NCI-H345 (cell line): ENCODE results near the gene ZBTB47.

ENCODE experiments used
- DNase-seq: peaks from one replicate; lab custom pipeline; 2025; lab: John Stamatoyannopoulos, UW

Gene ZBTB47

GRCh38 chr3:42685363-42685881 is 31.9 kb downstream of the ZBTB47 start, which contains the start of gene KLHL40:
KLHL40 (plus strand) TSS chr3:42685537; CDS start chr3:42685619, 82 bp downstream.
- no peak for DNase-seq

DNA sequence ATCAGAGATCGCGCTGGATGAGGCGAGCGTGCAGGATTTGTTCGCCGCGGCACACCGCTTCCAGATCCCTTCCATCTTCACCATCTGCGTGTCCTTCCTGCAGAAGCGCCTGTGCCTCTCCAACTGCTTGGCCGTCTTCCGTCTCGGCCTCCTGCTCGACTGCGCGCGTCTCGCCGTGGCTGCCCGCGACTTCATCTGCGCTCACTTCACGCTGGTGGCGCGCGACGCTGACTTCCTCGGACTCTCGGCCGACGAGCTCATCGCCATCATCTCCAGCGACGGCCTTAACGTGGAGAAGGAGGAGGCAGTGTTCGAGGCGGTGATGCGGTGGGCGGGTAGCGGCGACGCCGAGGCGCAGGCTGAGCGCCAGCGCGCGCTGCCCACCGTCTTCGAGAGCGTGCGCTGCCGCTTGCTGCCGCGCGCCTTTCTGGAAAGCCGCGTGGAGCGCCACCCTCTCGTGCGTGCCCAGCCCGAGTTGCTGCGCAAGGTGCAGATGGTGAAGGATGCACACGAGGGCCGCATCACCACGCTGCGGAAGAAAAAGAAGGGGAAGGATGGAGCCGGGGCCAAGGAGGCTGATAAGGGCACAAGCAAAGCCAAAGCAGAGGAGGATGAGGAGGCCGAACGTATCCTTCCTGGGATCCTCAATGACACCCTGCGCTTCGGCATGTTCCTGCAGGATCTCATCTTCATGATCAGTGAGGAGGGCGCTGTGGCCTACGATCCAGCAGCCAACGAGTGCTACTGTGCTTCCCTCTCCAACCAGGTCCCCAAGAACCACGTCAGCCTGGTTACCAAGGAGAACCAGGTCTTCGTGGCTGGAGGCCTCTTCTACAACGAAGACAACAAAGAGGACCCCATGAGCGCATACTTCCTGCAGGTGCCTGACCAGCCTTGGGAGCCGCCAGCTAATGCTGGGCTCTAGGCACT is 32.7 kb downstream of the ZBTB47 start:
- DNase-seq: no peak

- DNase-seq: no peak
These were observed 33.5 kb downstream of the ZBTB47 start for GRCh38 chr3:42686832-42687650.

DNA sequence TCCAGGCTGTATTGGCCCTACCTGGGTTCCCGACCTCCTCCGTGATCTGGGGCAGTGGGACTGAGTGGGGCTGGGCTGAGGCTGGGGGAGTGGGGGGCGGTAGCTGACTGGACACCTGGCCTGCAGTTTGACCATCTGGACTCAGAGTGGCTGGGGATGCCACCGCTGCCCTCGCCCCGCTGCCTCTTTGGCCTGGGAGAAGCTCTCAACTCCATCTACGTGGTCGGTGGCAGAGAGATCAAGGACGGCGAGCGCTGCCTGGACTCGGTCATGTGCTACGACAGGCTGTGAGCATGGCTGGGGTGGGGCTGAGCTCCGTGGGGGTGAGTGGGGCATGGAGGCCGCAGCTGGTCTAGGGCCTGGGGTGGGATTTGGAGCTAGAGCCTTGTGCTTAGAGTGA is 34.5 kb downstream of the ZBTB47 start:
- DNase-seq: no peak

- DNase-seq: no peak
These were observed 35.3 kb downstream of the ZBTB47 start for GRCh38 chr3:42688487-42689420.

DNA sequence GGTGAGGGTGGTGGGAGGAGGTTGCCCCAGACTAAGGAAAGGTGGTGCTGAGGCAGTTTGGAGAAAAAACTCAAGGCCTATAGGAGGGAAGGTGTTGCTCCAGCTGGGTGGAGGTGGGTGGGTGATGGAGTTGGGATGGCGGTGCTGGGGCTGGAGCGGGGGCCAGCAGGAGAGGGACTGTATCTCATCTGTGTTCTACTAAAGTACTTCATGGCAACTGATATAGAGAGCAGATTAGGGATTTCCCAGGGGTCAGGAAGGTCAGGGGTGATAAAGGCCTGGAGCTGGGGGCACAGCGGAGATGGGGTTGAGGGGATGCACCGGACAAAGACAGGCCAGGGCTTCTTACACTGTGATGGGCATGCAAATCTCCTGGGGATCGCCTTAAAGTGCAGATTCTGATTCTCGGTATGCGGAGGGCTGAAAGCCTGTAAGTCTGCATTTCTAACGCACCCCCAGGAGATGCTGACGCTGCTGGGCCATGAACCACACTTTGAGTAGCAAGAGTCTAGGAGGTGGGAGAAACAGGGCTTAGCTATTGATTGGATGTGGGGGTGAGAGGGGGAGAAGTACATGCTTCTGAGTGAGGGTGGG is 36.0 kb downstream of the ZBTB47 start:
- no peak for DNase-seq

- DNase-seq: no peak
These were observed 36.7 kb downstream of the ZBTB47 start for GRCh38 chr3:42690191-42690590.

DNA sequence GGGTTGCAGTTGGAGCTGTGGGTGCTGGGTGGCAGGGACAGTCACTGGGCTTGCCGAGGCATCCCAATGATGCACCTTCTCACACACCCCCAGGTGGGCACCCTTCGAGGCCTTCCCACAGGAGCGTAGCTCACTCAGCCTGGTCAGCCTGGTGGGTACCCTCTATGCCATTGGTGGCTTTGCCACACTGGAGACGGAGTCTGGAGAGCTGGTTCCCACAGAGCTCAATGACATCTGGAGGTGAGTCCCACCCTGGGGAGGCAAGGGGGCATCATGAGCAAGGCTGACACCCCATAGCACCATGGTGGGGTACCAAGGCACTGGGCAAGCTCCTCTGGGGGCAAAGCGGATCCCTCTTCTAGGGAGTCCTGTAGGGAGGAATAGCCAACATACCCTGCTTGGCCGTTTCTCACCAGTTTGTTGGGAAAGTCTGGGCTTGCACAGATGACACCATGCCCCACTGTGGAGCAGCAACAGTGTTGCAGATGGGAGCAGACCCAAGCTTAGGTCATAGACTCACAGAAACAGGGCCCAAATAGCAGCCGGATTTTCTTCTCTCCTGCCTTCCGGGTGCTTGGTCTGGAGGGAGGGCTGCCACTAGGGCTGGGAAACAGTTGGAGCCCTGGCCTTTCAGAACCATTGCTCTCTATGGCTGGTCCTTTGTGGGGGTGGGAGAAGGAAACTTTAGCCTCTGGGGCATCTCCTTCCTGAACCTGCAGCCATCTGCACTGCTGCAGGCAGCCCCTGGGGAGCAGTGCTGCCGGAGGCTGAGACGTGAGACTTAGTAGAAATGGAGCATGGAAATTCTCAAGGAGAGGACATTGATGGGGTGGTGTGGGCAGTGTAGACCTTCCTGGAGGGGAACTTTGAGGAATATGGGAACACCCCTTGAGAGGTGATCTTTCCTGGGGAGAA is 37.5 kb downstream of the ZBTB47 start:
- no peak for DNase-seq

GRCh38 chr3:42691816-42692666 is 38.5 kb downstream of the ZBTB47 start:
- DNase-seq: no peak

DNA sequence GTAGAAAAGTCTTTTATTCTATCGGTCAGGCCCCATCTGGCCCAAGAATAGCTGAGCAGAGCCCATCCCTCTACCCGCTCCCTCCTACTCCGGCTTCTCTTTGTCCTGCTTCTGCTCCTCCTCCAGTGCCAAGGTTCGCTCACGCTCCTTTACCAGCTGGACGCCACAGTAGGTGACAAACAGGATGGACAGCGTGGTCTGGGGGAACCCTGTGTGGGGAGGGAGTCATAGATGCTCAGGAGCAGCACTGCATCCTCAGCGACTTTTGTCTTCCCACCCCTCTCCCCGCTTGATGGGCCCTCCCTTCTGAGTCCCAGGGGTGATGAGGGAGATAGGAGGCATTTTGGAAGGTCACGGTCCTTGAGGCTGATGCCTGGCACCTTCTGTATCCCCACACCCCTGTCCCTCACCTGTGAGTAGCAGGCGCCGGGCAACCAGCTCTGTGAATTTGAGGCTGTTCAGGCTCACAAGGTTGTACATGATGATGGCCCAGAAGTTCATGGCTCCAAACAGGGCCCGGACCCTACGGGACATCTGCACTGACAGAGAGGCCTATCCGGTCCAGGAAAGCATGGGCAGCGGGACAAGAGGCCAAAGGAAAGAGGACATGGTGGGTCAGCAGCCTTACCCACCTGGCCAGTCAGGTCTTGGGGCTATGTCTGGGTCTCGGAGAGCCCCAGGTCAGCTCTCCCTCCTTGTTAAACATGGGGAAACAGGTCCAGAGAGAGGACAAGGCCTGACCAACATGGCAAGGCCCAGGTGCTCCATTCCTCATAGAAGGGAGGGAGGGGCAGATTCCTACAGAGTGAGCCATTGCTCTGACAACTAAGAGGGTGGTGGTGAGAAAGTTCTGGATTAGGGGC is 39.4 kb downstream of the ZBTB47 start:
- no peak for DNase-seq

GRCh38 chr3:42693530-42693930 is 40.0 kb downstream of the ZBTB47 start:
- DNase-seq: no peak

DNA sequence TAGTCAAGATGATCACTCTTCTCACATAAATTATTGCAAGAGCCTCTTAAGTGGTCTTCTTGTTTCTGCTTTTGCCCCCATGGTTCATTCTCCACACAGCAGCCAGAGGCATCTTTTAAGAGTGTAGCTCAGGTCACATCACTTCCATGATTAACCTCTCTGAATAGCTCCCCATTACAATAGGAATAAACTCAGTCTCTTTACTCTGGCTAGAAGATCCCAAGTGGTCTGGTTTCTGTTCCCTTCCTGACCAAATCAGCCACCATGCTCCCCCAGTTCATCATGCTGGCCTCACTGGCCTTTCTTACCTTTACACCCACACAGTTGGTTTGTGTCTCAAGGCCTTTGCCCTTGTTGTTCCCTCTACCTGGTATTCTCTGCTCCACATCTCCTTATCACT is 40.9 kb downstream of the ZBTB47 start:
- no peak for DNase-seq

DNA sequence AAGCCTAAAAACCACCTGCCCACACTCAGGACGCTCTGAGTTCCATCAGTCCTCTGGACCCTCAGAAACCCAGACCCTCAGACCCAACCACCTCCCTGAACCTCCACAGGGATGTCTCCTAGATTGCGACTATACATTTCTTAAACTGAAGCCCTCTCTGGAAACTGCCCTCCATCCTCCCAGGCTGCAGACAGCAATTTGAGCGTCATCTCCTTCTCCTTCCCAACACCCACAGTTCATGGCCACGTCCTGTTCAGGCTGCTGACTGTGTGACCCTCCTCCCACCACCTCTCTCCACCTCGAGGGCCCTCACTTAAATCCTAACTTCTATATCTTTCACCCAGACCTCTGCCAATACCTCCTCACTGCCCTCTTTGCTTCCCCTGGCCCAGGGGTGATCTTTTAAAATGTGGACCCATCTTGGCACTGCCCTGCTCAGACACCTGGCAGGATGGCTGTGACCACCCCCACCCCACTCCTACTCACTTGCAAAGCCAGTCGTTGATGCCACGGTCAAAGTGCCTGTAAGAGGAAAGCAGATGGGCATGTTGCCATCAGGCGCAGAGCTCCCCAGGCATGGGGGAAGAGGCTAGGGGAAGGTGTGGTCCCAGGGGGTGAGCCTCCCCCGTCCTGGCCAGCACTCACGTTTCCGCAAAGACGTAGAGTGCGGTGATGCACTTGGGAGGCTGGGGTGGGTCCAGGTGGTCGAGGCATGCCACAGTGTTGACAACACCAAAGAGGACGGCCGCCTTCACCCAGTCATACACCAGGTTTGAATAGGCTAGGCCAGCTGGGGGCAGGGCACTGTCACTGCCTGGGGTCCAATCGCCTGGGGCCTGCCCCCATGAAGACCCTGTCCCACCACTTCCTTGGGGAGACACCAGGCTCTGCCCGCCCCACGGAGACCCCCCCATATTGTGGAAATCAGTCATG is 43.1 kb downstream of the ZBTB47 start:
- no peak for DNase-seq

- no peak for DNase-seq
These were observed 44.0 kb downstream of the ZBTB47 start for GRCh38 chr3:42697289-42698051.

DNA sequence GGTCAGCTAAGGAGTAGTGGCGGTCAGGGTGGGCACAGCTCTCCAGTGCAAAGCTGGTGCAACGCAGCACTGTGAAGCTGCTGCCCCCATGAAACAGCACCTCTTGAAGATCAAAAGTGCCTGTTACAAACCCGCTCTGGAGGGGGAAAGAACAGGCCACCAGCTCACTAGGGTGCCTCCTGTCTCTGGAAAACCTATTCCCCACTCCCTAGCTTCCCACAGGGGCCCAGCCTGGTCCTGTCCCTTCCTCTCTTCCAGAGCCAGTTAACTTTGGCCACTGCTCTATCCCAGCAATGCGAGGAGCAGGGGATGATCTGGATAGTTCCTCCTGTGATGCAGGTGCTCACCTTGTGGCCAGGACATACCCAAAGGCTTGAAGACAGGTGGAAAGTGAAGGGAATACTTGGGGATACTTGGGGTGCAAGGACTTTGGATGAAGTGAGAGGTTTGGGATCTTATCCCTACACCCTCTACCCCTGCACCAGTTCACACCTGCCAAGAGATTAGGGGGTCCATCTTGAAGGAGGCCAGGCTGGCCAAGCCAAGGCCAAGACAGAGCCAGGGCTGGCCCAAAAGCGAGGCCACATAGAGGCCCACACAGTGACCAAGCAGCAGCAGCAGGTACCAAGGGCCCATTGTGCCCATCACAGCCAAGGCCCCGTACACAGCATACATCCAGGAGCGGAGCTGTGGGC is 44.9 kb downstream of the ZBTB47 start:
- no peak for DNase-seq

GRCh38 chr3:42698911-42699230 is 45.4 kb downstream of the ZBTB47 start:
- no peak for DNase-seq
